PFSK-1 (cell line): ENCODE measurements around the gene TMC4.

Experiments used
- FOXP2 ChIP-seq: optimal IDR thresholded peaks from 2 replicates; pipeline ENCODE3; 2011; ENCODE audit warnings: borderline replicate concordance, control low read depth, inconsistent platforms; ENCODE audit not compliant: insufficient read depth; ENCODE audit errors: extremely low read length, extremely low read depth
- POLR2AphosphoS5 ChIP-seq: IDR thresholded peaks from 2 replicates; pipeline ENCODE4 v1.6.1; 2012; ENCODE audit warnings: low read depth, mild to moderate bottlenecking, control low read depth, low read length, moderate library complexity
- SIN3A ChIP-seq: IDR thresholded peaks from 2 replicates; pipeline ENCODE4 v1.6.1; 2012; ENCODE audit warnings: mild to moderate bottlenecking, low read length, moderate library complexity, borderline replicate concordance; ENCODE audit not compliant: insufficient read depth
- TAF1 ChIP-seq: IDR thresholded peaks from 2 replicates; pipeline ENCODE4 v1.6.1; 2012; ENCODE audit warnings: low read length, control low read depth, borderline replicate concordance; ENCODE audit not compliant: insufficient read depth
- TF ChIP-seq, protein P1 (sequence below), 2 experiments: IDR thresholded peaks; 2 replicates each; pipeline versions ENCODE4 v1.6.1 to v1.8.0; 2011 to 2012; ENCODE audit warnings: low read depth in 2 of 2, low read length in 2 of 2, control low read depth in 1 of 2, inconsistent platforms in 1 of 2, mild to moderate bottlenecking in 1 of 2, moderate library complexity in 1 of 2; ENCODE audit not compliant: insufficient read depth in 1 of 2

TMC4 gene

DNA sequence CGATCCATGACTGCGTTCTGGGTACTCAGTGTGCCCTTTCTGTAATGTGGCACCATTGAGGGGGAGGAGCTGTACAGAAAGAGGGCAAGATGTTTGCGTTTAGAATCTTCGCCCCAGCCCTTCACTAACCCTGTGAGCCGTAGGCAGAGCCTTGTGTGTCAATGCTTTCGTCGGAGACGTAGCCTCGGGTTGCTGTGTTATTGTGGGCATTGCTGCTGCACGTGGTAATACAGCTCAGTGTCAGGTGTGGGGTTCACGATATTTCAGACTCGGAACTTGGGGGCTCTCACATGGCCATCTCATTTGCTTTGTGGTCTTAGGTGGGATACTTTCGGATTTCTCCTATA lies 33.8 kb upstream of the TMC4 start:
- TF ChIP-seq TAF1 (no peak), SIN3A (no peak), FOXP2 (no peak), POLR2AphosphoS5 (no peak)
- TF ChIP-seq, protein P1, sequence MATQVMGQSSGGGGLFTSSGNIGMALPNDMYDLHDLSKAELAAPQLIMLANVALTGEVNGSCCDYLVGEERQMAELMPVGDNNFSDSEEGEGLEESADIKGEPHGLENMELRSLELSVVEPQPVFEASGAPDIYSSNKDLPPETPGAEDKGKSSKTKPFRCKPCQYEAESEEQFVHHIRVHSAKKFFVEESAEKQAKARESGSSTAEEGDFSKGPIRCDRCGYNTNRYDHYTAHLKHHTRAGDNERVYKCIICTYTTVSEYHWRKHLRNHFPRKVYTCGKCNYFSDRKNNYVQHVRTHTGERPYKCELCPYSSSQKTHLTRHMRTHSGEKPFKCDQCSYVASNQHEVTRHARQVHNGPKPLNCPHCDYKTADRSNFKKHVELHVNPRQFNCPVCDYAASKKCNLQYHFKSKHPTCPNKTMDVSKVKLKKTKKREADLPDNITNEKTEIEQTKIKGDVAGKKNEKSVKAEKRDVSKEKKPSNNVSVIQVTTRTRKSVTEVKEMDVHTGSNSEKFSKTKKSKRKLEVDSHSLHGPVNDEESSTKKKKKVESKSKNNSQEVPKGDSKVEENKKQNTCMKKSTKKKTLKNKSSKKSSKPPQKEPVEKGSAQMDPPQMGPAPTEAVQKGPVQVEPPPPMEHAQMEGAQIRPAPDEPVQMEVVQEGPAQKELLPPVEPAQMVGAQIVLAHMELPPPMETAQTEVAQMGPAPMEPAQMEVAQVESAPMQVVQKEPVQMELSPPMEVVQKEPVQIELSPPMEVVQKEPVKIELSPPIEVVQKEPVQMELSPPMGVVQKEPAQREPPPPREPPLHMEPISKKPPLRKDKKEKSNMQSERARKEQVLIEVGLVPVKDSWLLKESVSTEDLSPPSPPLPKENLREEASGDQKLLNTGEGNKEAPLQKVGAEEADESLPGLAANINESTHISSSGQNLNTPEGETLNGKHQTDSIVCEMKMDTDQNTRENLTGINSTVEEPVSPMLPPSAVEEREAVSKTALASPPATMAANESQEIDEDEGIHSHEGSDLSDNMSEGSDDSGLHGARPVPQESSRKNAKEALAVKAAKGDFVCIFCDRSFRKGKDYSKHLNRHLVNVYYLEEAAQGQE (IDR thresholded peaks at IDR 0.05; ENCODE audit: insufficient read depth in 1 of 2, low read depth in 2 of 2, low read length in 2 of 2) = no peak

DNA sequence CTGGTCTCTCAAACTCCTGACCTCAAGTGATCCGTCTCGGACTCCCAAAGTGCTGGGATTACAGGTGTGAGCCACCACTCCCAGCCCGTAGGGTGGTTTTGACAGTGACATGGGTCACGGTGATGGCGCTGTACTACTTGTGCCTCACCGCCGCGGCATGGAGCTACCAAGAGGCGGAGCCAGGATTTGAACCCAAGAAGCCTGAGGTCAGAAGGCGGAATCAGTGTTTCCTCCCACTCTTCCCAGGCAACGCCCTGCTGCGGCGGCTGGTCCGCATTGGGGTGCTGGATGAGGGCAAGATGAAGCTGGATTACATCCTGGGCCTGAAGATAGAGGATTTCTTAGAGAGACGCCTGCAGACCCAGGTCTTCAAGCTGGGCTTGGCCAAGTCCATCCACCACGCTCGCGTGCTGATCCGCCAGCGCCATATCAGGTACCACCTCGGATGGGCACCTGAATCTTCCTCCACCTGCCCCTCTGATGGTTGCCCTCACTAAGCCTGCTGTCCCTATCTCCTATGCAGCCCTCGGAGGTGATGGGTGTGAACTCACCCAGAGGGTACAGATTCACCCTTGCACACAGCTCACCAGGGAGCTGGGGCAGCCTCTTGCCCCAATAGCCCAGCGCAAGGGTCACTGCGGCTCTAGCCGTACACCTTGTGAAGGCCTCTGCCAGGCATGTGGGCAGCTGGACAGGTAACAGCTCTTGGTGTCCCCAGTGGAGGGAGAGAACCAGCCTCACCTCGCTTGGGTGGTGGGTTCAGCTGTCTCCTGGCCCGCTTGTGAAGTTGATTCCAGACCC lies 33.3 kb upstream of the TMC4 start:
- TF ChIP-seq, protein P1 (IDR thresholded peaks at IDR 0.05; ENCODE audit: insufficient read depth in 1 of 2, low read depth in 2 of 2, low read length in 2 of 2) = no peak
- TF ChIP-seq FOXP2 (no peak), TAF1 (no peak), SIN3A (no peak), POLR2AphosphoS5 (no peak)

DNA sequence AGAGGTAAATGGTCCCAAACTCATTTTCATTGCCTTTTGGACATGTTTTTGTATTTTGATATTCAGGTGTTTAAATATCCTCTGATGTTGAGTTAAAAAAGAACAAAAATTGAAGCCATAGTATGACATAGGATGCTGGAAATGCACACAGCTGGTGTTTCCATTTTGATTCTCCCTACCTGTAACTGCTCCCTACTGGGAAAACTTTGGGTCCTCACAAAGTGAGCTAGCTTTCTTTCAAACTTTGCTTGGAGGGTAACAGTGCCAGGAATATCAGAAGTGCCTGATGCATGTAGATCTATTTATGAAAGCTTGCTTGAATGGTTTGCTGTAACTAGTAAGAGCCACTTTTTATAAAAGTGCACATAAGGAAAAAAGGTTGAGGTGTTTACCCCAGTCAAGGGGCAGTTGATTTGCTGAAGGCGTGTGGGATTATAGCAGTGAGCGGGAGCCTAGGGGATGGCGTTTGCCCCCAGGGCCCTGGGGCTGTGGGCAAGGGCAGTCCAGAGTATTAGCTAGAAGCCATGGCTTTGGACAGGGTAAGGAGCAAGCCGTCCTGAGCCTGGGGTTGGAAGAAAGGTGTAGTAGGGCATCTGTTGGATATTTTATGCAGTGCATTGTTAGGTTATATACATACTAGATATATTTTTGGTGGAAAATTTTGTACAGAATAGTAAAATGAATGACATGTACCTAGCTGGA lies 32.0 kb upstream of the TMC4 start:
- TF ChIP-seq, protein P1 (IDR thresholded peaks at IDR 0.05; ENCODE audit: insufficient read depth in 1 of 2, low read depth in 2 of 2, low read length in 2 of 2) = no peak
- no peak for TF ChIP-seq SIN3A
- no peak for TF ChIP-seq TAF1
- no peak for TF ChIP-seq POLR2AphosphoS5
- no peak for TF ChIP-seq FOXP2

DNA sequence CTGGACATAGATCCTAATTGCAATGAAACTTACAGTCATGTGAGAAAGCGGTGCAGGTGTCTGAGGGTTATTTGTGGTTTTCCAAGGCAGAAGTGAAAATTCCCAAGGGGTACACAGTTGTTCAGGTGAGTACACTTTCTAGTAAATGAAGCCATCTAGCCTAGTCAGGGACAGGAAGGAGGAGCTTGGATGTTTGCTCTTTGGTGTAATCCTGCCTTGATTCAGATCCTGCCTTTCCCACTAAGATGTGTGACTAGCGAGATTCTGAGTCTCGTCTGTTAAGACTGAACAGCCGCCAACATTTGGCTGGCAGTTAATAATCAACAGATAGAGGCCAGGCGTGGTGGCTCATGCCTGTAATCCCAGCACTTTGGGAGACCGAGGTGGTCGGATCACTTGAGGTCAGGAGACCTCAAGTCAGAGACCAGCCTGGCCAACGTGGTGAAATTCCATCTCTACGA lies 30.2 kb upstream of the TMC4 start:
- TF ChIP-seq SIN3A (no peak), POLR2AphosphoS5 (no peak), TAF1 (no peak), FOXP2 (no peak)
- TF ChIP-seq, protein P1 (IDR thresholded peaks at IDR 0.05; ENCODE audit: insufficient read depth in 1 of 2, low read depth in 2 of 2, low read length in 2 of 2) = no peak
